Activated T-helper 1 cell treated with anti-CD3 and anti-CD28 coated beads, Interleukin-2, amount 50 U/mL, for 16 hours (primary cell): Measurements from ENCODE around the gene TPPP3.

Source experiments
- DNase-seq, 2 donors: peaks; one replicate each; pipeline ENCODE4 v3.0.0-alpha.2; 2020; ENCODE audit warnings: low read depth in 1 of 2, low spot score in 1 of 2

TPPP3 gene

DNA sequence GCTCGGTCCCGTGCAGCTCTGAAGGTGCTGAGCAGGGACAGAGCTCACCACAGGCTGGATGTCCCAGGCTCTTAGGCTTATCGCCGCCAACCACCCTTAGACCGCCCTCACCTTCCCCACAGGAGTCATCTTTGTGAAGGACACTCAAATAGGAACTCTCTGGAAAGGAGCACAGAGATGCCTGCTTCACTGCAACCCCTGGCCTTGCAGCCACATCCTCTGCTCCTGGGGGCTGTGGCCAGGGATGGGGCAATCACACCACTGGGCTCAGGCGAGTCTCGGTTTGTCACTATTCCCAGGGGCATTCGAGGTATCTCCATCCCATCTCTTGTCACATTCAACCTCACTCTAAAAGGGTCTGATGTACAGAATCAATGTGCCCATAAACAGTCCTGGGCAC lies 12.0 kb upstream of the TPPP3 start:
- DNase-seq: no peak

DNA sequence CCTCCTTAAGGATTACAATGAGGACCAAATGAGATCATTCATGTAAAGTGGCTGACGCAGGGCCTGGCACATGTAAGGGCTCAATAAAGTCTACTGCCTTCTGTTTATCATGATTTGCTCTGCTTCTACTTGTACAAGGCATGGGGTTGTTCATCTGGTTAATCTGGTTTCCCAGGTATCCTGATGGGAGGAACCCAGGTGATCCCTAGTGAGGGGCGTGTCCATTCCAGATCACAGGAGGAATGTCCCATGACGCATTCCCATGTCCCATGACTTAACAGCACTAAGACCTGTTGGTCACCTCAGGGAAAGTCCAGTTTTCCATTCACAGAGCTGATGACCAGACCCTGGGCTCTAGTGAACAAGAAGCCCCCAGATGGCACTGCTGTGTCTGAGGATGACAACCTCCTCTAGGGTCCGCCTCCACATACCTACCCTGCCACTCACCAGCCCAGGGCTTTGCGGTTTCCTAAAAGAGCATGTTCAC lies 11.5 kb upstream of the TPPP3 start:
- no peak for DNase-seq

DNA sequence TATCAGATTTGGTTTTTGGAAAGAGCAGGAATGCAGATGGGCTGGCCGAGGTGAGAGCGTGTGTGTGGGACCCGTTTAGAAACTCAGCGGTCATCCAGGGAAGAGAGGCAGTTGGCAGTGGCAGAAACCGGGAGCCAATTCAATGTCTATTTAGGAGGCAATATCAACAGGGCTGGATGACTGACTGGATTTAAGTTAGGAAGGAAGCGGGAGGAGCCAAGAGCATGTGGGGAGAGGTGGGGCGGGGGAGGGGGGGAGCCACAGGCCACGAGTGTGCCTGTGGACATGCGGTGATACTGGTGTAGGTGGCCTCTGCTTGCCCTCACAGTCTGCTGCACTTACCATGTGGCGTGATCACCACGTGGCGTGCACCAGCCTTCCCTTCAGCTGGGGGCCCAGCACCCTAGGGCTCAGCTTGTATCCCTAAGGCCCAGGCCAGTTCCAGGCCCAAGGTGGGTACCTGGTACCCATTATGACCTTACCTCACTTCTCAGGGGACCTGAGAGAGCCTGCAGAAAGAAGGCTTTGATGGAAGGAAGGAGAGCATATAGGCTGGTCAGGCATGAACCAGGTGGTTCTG lies 10.8 kb upstream of the TPPP3 start:
- no peak for DNase-seq

DNA sequence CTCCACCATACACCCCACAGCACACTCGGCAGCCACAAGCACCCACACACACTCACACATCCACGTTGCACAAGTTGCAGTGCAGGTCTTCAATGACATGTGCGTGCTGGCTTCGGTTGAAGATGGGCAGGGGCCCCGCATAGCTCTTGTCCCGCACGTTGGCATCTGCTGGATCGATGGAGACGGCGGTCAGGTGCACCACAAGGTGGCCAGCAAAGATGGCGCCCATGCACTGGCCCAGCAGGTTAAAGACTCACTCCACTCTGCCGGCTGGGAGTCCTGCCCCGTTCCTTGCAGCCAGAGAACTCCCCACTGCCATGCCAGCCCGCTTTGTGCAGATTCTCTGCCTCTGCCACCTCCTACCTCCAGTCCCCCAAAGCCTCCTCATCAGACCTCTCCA lies 7.6 kb upstream of the TPPP3 start:
- no peak for DNase-seq

DNA sequence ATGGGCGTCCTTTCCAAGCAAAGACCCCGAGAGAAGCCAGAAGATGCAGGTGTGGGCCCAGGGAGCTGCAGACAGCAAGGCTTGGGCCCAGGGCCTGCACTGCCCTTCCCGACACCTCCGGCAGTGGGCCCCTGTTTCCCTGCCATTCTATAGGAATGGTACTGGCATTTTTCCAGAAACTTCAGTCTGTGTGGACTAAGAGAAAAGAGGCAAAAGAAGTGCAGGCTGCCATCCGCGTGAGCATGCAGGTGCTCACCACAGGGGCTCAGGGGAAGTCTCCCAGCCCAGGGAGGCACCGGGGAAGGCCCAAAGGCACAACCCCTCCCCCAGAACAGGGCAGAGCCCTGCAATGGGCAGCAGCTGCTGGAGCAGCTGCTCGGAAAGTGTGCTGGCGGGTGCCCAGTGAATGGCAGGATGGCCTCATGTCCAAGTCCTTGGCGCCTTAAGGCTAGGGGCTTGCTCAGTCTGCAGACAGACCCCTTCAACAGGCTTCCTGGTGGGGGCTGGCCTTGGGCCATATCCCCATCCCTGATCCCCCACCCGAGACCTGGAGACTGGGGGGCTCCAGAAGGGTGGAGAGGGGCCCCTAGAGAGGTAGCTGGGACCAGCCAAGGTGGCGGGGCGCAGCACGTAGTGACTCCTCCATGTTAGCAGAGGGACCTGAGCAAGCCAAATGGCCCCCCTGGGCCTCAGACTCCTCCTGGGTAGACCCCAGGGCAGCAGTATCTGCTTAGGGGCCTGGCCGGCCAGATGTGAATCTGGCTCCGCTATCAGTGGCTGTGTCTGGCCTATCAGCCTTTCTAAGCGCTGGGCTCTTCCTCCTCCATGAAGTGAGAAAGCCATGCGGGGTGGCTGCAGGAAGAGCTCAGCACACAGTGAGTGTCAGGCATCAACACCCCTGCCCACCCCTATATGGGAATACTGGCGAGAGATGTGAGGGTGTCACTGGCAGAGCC lies 6.7 kb upstream of the TPPP3 start:
- no peak for DNase-seq

DNA sequence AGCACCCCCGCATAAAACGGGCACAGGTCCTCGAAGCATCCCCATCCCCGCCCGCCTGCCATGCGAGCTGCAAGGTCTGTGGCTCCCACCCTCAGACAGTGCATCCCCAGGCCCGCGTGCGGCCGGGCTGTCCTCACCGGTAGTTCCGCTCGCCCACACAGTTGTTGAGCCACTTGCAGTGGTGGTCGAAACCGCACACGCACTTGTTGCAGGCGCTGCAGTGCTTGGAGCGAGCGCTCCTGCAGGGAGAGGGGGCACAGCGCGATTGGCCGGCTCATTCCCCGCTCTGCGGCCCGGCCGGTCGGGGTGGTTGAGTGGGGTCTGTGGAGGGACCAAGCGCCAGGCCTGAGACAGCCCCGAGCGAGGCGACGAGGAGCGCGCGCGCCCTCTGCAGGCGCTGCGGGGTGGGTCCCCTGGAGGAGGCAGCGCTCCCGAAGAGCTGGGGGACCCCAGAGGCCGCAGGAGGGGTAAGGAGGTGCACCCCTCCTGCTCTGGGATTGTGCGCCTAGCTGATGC lies 6.0 kb upstream of the TPPP3 start:
- peak in 1 of 2 donors; percentile 40 for DNase-seq

GRCh38 chr16:67398546-67399217 lies 5.4 kb upstream of the TPPP3 start:
- no peak for DNase-seq

GRCh38 chr16:67397812-67398545 lies 4.7 kb upstream of the TPPP3 start:
- no peak for DNase-seq

GRCh38 chr16:67397036-67397801 lies 3.9 kb upstream of the TPPP3 start:
- no peak for DNase-seq

- DNase-seq: no peak
Measured at GRCh38 chr16:67396159-67397035, 3.1 kb upstream of the TPPP3 start.

DNA sequence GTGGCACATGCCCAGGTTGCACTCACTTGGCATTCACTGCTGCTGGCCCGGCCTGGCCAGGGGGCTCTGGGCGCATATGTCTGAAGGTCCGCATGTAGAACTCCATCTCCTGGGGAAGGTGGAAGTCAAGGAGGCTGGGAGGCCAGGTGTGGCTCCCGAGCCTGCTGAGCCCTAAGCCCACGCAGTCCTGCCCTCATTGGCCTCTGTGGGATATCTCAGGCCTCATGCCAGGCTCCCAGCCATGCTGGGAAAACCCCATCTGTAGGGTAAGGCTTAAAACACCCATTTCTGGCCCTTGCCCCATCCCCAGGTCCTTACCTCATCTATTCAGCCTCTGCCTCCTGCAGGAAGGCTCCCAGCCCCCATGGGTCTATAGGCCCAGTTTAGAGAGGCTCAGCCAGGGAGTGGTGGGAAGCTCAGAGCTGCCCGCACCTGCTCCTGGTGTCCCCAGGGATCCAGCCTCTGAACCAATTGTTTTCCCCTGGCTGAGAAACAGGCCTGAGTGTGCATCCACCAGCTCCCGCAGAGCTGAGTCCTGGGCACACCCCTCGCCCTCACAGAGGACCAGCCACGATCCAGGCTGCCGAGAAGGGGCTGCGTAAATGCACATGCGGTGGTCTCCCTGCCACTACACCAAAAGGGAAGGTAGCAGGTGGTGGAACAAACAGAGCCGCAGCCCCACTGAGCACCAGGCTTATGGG lies 2.3 kb upstream of the TPPP3 start:
- no peak for DNase-seq

- DNase-seq: no peak
Measured at GRCh38 chr16:67395105-67395457, 1.8 kb upstream of the TPPP3 start.

- DNase-seq: no peak
Measured at GRCh38 chr16:67394155-67395104, 1.1 kb upstream of the TPPP3 start.

DNA sequence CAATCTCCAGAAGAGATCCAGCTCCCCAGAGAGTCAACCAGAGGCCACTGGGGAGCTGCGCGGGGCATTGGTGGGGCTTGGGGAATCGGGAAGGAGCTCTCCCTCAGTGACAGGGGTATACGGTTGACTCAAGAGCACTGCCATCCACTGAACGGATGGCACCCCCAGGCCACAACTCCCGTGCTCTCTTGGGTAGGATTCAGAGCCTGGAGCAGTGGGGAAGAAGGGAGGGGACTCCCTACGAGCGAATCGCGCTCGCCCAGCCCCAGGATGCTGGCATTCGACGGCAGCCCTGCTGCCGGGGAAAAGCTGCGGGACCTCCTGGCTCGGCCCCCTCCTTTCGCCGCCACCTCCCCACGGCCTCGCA lies 473 bp upstream of the TPPP3 start:
- no peak for DNase-seq

- DNase-seq: no peak
Measured at GRCh38 chr16:67392301-67393059, 818 bp downstream of the TPPP3 start.

DNA sequence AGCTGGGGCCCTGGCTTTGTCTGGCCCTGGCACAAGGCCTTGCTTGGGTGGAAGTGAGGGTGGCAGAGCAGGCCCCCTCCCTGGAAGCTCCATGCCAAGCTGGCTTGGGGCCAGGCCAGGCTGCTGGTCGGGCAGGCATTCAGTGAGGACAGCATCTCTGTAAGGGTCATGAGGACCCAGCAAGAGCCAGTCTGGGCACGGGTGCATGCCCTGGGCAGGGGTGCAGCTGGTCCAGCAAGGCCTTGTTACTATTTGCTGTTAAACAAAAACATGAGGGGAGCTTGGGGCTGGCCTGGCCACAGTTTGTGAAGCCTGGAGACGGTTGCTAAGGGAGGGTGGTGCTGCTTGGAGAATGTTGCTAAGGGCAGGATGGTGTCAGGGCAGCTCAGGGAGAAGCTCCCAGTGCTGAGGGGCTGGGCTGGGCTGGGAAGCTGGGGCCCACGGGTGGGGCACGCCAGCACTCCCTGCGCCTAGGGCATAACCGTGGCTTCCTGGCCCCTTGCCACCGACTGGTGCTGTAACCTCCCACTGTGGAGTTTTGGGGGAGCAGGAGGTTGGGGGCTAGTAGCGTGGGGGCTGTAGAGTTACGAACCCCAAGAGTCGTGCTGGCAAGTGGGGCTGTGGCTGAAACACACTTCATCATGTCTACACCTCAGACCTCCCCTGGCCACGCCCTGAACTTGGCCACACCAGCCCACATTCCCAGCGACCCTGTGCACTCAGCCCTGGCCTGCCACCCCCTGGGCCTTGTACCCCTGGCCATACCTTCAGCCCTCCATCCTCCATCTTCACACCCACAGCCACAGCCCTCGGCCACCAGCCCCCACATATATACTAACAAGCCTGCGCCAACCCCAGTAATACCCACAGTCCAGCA lies 1.6 kb downstream of the TPPP3 start:
- DNase-seq: no peak
